ENCODE measurements around the gene HDAC9.

The HDAC9 gene

DNA sequence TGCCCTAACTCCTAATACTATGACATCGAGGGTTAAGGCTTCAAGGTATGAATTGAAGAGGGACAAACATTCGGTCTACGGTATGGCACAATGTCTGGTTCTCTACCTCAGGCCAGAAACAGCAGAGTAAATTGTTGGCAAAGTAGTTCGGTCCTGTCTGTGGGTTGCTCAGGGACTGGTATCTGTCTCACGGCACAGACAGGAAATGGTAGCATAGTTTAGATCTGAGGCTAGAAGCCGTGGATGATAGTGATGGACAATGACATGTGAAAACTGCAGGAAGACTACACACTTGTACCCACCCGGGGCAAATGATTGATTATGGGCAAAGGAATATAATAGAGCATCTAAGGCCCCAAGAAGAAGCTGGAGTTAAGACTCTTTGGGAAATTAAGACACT lies 515.7 kb downstream of the HDAC9 start:
- Histone ChIP-seq H3F3A (ENCODE audit: low read depth) (no peaks in the 10 kb centered on the region), H3K27me3 (ENCODE audit: insufficient read depth, low read length, poor library complexity, severe bottlenecking) (no peaks in the 10 kb centered on the region), H2AFZ (ENCODE audit: low read length) (no peak overlapping the region), H3K4me1 (ENCODE audit: insufficient read depth, low read length, poor library complexity, severe bottlenecking) (no peaks in the 10 kb centered on the region), H3K36me3 (ENCODE audit: insufficient read depth, low read length) (no peaks in the 10 kb centered on the region), H3K9ac (ENCODE audit: low read depth, low read length, poor library complexity, severe bottlenecking) (no peak overlapping the region), H3K9me3 (ENCODE audit: insufficient read depth, low read depth, low read length) (no peaks in the 10 kb centered on the region), H3K4me3 (ENCODE audit: low read length, poor library complexity, severe bottlenecking) (no peak overlapping the region), H3K9me2 (replicated peaks; ENCODE audit: low read depth, low read length) (no peaks in the 10 kb centered on the region), H3K79me2 (ENCODE audit: insufficient read depth, low read length) (no peaks in the 10 kb centered on the region), H4K20me1 (ENCODE audit: insufficient read depth, low read length, poor library complexity, severe bottlenecking) (no peaks in the 10 kb centered on the region), H3K4me2 (ENCODE audit: low read depth, low read length, poor library complexity, severe bottlenecking) (no peak overlapping the region)
- no peak for TF ChIP-seq CTCF (conservative IDR thresholded peaks at IDR 0.05; ENCODE audit: low read length)
- TF ChIP-seq EZH2phosphoT487 (IDR thresholded peaks at IDR 0.05; ENCODE audit: borderline replicate concordance), result no peak

DNA sequence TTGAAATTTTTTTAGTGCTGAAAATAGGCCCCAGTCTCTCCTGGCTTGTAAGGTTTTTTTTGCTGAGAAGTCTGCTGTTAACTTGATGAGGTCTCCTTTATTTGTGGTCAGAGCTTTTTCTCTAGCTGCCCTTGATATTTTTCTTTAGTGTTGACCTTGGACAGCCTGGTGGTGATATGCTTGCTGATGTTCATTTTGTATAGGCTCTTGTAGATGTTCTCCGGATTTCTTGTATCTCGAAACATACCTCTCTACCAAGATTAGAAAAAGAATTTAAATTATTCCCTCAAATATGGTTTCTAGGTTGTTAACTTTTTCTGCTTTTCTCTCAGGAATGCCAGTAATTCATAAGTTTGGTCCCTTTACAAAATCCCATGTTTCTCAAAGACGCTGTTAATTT lies 519.5 kb downstream of the HDAC9 start:
- H3K4me1 ChIP-seq (ENCODE audit: insufficient read depth, low read length, poor library complexity, severe bottlenecking), result no peaks in the 10 kb centered on the region
- H4K20me1 ChIP-seq (ENCODE audit: insufficient read depth, low read length, poor library complexity, severe bottlenecking), result no peaks in the 10 kb centered on the region
- no peak overlapping the region for H2AFZ ChIP-seq (ENCODE audit: low read length)
- no peak overlapping the region for H3K4me2 ChIP-seq (ENCODE audit: low read depth, low read length, poor library complexity, severe bottlenecking)
- no peaks in the 10 kb centered on the region for H3F3A ChIP-seq (ENCODE audit: low read depth)
- H3K79me2 ChIP-seq (ENCODE audit: insufficient read depth, low read length), result no peaks in the 10 kb centered on the region
- no peaks in the 10 kb centered on the region for H3K9me3 ChIP-seq (ENCODE audit: insufficient read depth, low read depth, low read length)
- no peaks in the 10 kb centered on the region for H3K27me3 ChIP-seq (ENCODE audit: insufficient read depth, low read length, poor library complexity, severe bottlenecking)
- no peak overlapping the region for H3K9ac ChIP-seq (ENCODE audit: low read depth, low read length, poor library complexity, severe bottlenecking)
- H3K9me2 ChIP-seq (replicated peaks; ENCODE audit: low read depth, low read length), result no peaks in the 10 kb centered on the region
- no peak overlapping the region for H3K4me3 ChIP-seq (ENCODE audit: low read length, poor library complexity, severe bottlenecking)
- H3K36me3 ChIP-seq (ENCODE audit: insufficient read depth, low read length), result no peaks in the 10 kb centered on the region
- no peak for TF ChIP-seq EZH2phosphoT487 (IDR thresholded peaks at IDR 0.05; ENCODE audit: borderline replicate concordance)
- TF ChIP-seq CTCF (conservative IDR thresholded peaks at IDR 0.05; ENCODE audit: low read length), result no peak

- no peaks in the 10 kb centered on the region for H3K79me2 ChIP-seq (ENCODE audit: insufficient read depth, low read length)
- H3K4me2 ChIP-seq (ENCODE audit: low read depth, low read length, poor library complexity, severe bottlenecking), result no peak overlapping the region
- H2AFZ ChIP-seq (ENCODE audit: low read length), result no peak overlapping the region
- no peak overlapping the region for H3K9ac ChIP-seq (ENCODE audit: low read depth, low read length, poor library complexity, severe bottlenecking)
- H3K9me2 ChIP-seq (replicated peaks; ENCODE audit: low read depth, low read length), result no peaks in the 10 kb centered on the region
- H3K9me3 ChIP-seq (ENCODE audit: insufficient read depth, low read depth, low read length), result no peaks in the 10 kb centered on the region
- no peak overlapping the region for H3K4me3 ChIP-seq (ENCODE audit: low read length, poor library complexity, severe bottlenecking)
- no peak for TF ChIP-seq CTCF (conservative IDR thresholded peaks at IDR 0.05; ENCODE audit: low read length)
- TF ChIP-seq EZH2phosphoT487 (IDR thresholded peaks at IDR 0.05; ENCODE audit: borderline replicate concordance), result no peak
- H3F3A ChIP-seq (ENCODE audit: low read depth), result no peaks in the 10 kb centered on the region
- no peaks in the 10 kb centered on the region for H4K20me1 ChIP-seq (ENCODE audit: insufficient read depth, low read length, poor library complexity, severe bottlenecking)
- H3K36me3 ChIP-seq (ENCODE audit: insufficient read depth, low read length), result no peaks in the 10 kb centered on the region
- H3K27me3 ChIP-seq (ENCODE audit: insufficient read depth, low read length, poor library complexity, severe bottlenecking), result no peaks in the 10 kb centered on the region
- no peaks in the 10 kb centered on the region for H3K4me1 ChIP-seq (ENCODE audit: insufficient read depth, low read length, poor library complexity, severe bottlenecking)
Observed at GRCh38 chr7:19016140-19016539, 520.6 kb downstream of the HDAC9 start.

Measured in Loucy (cell line).